T-helper 1 cell treated with Interleukin-12 subunit alpha and Interleukin-12 subunit beta and Interleukin-4 antibody, amounts not matched to agents 30 ng/mL and 1 ng/mL, for 36 hours (primary cell): ENCODE data around the gene KLHL15. TPM values are rescaled to one million over a fixed set of nuclear protein-coding genes. Genes with fewer than 3 reads are reported as not detected.
"Not testable (repeated sequence)": the region's sequence is repeated elsewhere in the genome, so short reads cannot be mapped to it uniquely, and the experiment has no call there.

Experiments
- intact Hi-C: fragments of 100-400 bp; cut with micrococcal nuclease; formaldehyde crosslinking; loops from one replicate; pipeline ENCODE4 v1.15.1; 2024
- total RNA-seq: library from RNA; stranded (reverse); gene quantifications from 2 replicates; pipeline ENCODE4 v1.2.3, GENCODE V29; 2022

The KLHL15 gene
- total RNA-seq, 1 donor from 2014 or later: 9.5 TPM

- intact Hi-C loops: loop anchor here (10.0 kb wide), 2 partner anchors 326 to 356 kb away; partner anchors contain the start of gene PRDX4
Measured at GRCh38 chrX:24020306-24020876, 6.6 kb downstream of the KLHL15 start.

- intact Hi-C loops: no loop called here
Measured at GRCh38 chrX:24019448-24019847, 7.5 kb downstream of the KLHL15 start.

- intact Hi-C loops: no loop called here
Measured at GRCh38 chrX:24018809-24019208, 8.2 kb downstream of the KLHL15 start.

GRCh38 chrX:24017674-24018073 is 9.3 kb downstream of the KLHL15 start:
- intact Hi-C loops: no loop called here

- intact Hi-C loops: loop anchor here (1.0 to 5.0 kb wide), 2 partner anchors 10 to 38 kb away; partner anchors contain the start of gene EIF2S3
Measured at GRCh38 chrX:24014388-24015018, 12.5 kb downstream of the KLHL15 start.

GRCh38 chrX:24012266-24012665 is 14.7 kb downstream of the KLHL15 start:
- intact Hi-C loops: loop anchor here (5.0 kb wide), 1 partner anchor 40 kb away; the partner anchor contains the start of gene EIF2S3

GRCh38 chrX:24005867-24006266 is 21.1 kb downstream of the KLHL15 start:
- intact Hi-C loops: no loop called here

- intact Hi-C loops: no loop called here
Measured at GRCh38 chrX:24005028-24005427, 22.0 kb downstream of the KLHL15 start.

GRCh38 chrX:24002792-24003191 is 24.2 kb downstream of the KLHL15 start:
- intact Hi-C loops: no loop called here

GRCh38 chrX:24002167-24002566 is 24.8 kb downstream of the KLHL15 start:
- intact Hi-C loops: no loop called here

- intact Hi-C loops: no loop called here
Measured at GRCh38 chrX:23999671-24000070, 27.3 kb downstream of the KLHL15 start.

- intact Hi-C loops: no loop called here
Measured at GRCh38 chrX:23993012-23993633, 33.9 kb downstream of the KLHL15 start.

GRCh38 chrX:23992431-23992830 is 34.6 kb downstream of the KLHL15 start:
- intact Hi-C loops: no loop called here

GRCh38 chrX:23990455-23990854 is 36.5 kb downstream of the KLHL15 start:
- intact Hi-C loops: no loop called here

GRCh38 chrX:23989689-23990088 is 37.3 kb downstream of the KLHL15 start:
- intact Hi-C loops: loop anchor here (5.0 kb wide), 1 partner anchor 37 kb away; no protein-coding TSS in a partner anchor

GRCh38 chrX:23982891-23983290 is 44.1 kb downstream of the KLHL15 start:
- intact Hi-C loops: no loop called here

- intact Hi-C loops: no loop called here
Measured at GRCh38 chrX:23981711-23982110, 45.3 kb downstream of the KLHL15 start.

GRCh38 chrX:23981222-23981621 is 45.8 kb downstream of the KLHL15 start:
- intact Hi-C loops: no loop called here

- intact Hi-C loops: no loop called here
Measured at GRCh38 chrX:23980011-23980441, 47.0 kb downstream of the KLHL15 start.

- intact Hi-C loops: no loop called here
Measured at GRCh38 chrX:23978491-23978890, 48.5 kb downstream of the KLHL15 start.

- intact Hi-C loops: not testable (repeated sequence)
Measured at GRCh38 chrX:23965630-23966029, 61.4 kb downstream of the KLHL15 start.

GRCh38 chrX:23964191-23964590 is 62.8 kb downstream of the KLHL15 start:
- intact Hi-C loops: no loop called here
